ENCODE data around the gene PHLDB1.
"Not testable (repeated sequence)": the region's sequence is repeated elsewhere in the genome, so short reads cannot be mapped to it uniquely, and the experiment has no call there.

Gene PHLDB1

GRCh38 chr11:118658429-118659313 lies 51.3 kb downstream of the PHLDB1 start:
- no peak for DNase-seq (ENCODE audit: low read depth in 3 of 3, low spot score in 1 of 3)

DNA sequence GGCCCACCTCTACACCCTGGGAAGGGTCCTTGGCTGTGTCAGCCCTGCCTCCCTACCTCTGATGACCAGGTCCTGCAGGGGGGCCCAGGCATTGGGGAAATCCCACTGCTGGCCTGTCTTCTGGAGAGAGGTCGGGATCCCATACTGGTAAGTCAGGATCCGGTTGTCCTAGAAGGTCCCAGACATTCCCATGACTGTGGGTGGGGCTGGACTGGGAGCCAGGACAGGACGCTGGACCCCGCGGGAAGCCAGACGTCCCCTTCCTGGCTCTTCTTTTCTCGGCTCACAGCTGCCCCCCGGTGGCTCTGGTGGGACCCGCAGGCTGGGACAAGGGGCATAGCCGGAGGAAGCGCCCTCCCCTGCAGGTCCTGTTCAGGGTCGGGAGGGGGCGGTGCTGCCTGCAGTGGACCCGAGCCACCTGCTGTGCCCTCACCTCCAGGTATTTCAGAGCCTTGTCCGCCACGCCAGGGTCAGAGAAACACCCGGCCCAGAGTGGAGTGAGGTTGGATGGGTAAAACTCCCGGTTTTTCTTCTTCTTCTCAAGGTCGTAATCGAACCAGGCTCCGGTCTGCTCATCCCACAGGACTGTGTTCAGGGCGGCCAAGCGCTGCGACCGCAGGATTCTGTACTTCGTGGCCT lies 52.0 kb downstream of the PHLDB1 start:
- DNase-seq (ENCODE audit: low read depth in 3 of 3, low spot score in 1 of 3): peak; percentile 57 to 89 (median 70)

DNA sequence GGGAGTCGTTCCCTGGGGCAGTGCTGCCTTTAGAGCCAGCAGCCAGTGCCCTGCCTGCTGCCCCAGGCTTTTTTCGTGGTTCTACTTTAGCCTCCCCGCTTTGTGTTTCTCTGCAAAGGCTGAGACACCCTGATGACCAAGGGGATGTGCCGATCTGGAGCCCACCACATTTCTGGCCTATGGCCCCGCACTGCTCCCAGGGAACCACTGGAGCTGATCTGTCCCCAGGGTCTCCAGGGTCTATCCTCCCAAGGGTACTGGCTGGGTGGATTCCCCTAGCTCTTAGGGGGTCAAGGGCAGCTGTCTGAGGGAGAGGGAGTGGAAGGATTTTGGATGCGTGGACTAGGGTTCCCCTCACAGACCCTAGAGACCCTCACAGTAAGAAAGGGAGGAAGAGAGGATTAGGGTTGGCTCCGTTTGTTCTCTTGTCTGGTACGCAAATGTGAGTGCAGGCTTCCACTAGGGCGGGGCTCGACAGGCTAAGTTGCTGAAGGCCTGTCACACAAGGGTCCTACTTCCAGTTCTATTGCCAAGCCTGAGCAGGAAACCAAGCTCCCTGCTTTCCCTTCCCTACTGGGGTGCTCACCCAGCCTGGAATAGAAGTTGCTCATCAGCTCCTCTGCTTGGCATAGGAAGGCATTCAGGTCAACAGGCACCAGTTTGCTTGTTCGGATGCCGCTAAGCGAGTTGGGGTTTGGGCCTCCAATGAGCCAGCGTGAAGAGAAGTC lies 52.7 kb downstream of the PHLDB1 start:
- no peak for DNase-seq (ENCODE audit: low read depth in 3 of 3, low spot score in 1 of 3)

DNA sequence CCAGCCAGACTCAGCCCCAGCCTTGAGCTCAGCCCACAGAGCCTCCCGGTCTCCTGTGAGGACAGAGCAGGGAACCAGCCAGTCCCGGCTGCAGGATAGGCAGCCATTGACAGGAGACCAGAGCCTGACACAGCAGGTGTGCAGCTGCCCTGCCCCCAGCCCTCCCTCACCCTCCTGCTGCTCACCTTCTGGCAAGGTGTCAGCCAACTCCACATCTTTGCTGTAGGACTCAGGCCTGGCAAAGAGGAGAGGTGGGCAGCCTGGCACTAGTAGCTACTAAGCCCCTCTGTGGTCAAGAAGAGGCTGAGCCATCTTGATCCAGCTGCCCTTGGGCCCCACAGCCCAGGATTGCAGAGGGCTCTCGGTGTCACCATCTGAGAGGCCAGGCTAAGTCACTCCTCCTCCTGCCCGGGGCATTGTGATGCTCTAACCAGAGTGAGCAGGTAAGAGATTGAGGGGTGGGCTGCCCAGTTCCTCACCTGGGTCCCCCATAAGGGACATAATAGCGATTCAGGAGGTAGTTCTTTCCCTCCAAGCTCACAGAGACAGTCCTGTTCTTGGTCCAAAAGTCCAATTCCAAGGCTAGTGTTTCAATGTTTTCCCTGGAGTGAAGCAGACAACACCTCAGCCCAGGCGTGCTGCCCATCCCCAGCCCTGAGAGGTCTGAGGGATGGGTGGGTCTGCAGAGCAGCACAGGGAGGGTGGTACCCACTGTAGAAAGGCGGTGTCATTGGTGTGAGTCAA lies 53.4 kb downstream of the PHLDB1 start:
- no peak for DNase-seq (ENCODE audit: low read depth in 3 of 3, low spot score in 1 of 3)

- no peak for DNase-seq (ENCODE audit: low read depth in 3 of 3, low spot score in 1 of 3)
Measured at GRCh38 chr11:118661425-118662301, 54.2 kb downstream of the PHLDB1 start.

- DNase-seq (ENCODE audit: low read depth in 3 of 3, low spot score in 1 of 3): no peak
Measured at GRCh38 chr11:118662401-118663271, 55.2 kb downstream of the PHLDB1 start.

GRCh38 chr11:118663381-118663780 lies 56.0 kb downstream of the PHLDB1 start:
- DNase-seq (ENCODE audit: low read depth in 3 of 3, low spot score in 1 of 3): no peak

GRCh38 chr11:118663902-118664301 lies 56.5 kb downstream of the PHLDB1 start:
- DNase-seq (ENCODE audit: low read depth in 3 of 3, low spot score in 1 of 3): no peak

GRCh38 chr11:118666371-118666770 lies 59.0 kb downstream of the PHLDB1 start:
- DNase-seq (ENCODE audit: low read depth in 3 of 3, low spot score in 1 of 3): no peak

DNA sequence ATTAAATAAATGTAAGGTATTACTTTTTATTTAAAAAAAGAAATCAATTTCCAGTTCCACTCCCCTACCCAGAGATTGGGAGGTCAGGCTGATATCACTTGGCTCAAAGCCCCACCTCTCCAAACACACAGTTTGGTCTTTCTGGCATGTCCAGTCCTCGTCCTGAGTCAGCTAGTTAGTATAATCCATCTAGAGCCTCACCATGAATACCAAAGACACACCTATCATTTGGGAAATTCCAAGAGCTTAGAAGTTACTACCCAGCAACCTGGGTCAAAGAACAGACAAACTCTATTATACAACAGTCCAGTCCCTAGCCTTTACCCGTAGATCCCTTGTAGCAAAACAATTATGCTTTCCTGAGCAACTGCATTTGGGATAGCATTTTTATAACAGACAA lies 62.6 kb downstream of the PHLDB1 start:
- no peak for DNase-seq (ENCODE audit: low read depth in 3 of 3, low spot score in 1 of 3)

DNA sequence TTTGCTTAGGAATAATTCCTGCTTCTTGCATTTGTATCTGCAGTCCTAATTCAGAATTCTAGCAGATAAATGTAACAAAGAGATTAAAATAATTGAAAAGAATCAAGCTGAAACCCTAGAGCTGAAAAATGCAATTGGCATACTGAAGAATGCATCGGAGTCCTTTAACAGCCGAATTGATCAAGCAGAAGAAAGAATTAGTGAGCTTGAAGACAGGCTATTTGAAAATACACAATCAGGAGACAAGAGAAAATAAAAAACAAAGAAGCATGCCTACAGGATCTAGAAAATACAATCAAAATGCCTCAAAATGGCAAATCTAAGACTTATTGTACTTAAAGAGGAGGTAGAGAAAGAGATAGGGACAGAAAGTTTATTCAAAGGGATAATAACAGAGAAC lies 63.8 kb downstream of the PHLDB1 start:
- DNase-seq (ENCODE audit: low read depth in 3 of 3, low spot score in 1 of 3): no peak

- no peak for DNase-seq (ENCODE audit: low read depth in 3 of 3, low spot score in 1 of 3)
Measured at GRCh38 chr11:118672846-118673245, 65.4 kb downstream of the PHLDB1 start.

GRCh38 chr11:118673361-118674081 lies 66.1 kb downstream of the PHLDB1 start:
- DNase-seq (ENCODE audit: low read depth in 3 of 3, low spot score in 1 of 3): no peak

DNA sequence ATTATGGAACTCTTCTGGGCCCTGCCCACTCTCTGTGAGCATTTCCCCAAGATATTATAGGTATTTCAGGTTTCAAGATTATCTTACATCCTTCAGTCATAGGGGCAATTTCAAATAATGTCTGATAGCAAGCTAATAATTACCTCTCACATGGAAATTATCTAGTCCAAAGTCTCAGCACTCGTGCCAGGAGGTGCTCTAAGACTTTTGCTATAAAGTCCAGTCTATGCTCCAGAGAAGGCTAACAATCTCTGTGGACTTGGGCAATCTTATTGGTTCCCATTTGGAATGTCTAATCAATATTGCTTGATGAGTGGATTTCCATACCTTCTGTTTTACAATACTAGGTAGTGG lies 66.6 kb downstream of the PHLDB1 start:
- DNase-seq (ENCODE audit: low read depth in 3 of 3, low spot score in 1 of 3): no peak

- no peak for DNase-seq (ENCODE audit: low read depth in 3 of 3, low spot score in 1 of 3)
Measured at GRCh38 chr11:118677977-118678376, 70.6 kb downstream of the PHLDB1 start.

DNA sequence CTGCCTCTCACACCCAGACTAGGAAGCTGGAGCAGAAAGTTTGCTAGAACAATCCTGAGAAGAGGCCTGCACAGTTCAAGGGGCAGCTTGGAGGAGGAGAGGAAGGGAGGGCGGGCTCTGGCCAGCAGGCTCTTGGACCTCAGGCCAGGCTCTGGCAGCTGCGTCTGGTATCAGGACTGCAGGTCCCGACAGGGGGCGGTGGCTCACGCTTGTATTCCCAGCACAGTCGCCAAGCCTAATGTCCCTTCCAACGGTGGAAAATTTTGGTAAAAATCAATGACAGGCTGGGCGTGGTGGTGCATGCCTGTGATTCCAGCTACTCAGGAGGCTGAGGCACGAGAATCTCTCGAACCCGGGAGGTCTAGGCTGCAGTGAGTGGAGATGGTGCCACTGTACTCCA lies 71.5 kb downstream of the PHLDB1 start:
- DNase-seq (ENCODE audit: low read depth in 3 of 3, low spot score in 1 of 3): not testable (repeated sequence)

- no peak for DNase-seq (ENCODE audit: low read depth in 3 of 3, low spot score in 1 of 3)
Measured at GRCh38 chr11:118679483-118679882, 72.1 kb downstream of the PHLDB1 start, which contains the start of gene TREH. Gene TREH, minus strand, starts transcription at chr11:118679650. Its CDS starts 23 bp downstream, at chr11:118679627.

- DNase-seq (ENCODE audit: low read depth in 3 of 3, low spot score in 1 of 3): no peak
Measured at GRCh38 chr11:118682372-118682771, 75.0 kb downstream of the PHLDB1 start.

DNA sequence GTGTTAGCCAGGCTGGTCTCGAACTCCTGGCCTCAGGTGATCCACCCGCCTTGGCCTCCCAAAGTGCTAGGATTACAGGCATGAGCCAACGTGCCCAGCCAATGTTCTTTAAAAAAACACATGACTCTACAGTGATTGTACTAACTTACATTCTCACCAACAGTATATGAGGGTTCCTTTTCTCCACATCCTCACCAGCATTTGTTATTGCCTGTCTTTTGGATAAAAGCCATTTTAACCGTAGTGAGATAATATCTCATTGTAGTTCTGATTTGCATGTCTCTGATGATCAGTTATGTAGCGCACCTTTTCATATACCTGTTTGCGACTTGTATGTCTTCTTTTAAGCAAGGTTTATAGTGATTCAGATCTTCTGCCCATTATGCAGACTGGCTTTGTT lies 75.5 kb downstream of the PHLDB1 start:
- not testable (repeated sequence) for DNase-seq (ENCODE audit: low read depth in 3 of 3, low spot score in 1 of 3)
